MM.1S (cell line): Measurements from ENCODE around the gene DYDC1.

Source experiments
- DNase-seq: peaks from one replicate; pipeline ENCODE4 v3.0.0-alpha.2; 2015
- H2AFZ ChIP-seq: fragments of 300-600 bp; sonication (generic); 2 replicates; pipeline ENCODE4 v1.6.0; 2016; ENCODE audit warnings: antibody characterized with exemption, low read length
- H3F3A ChIP-seq: fragments of 300-600 bp; sonication (generic); 2 replicates; pipeline ENCODE4 v1.6.1; 2016; ENCODE audit warnings: mild to moderate bottlenecking, antibody characterized with exemption, low read length, moderate library complexity, mixed read lengths; ENCODE audit not compliant: insufficient read depth
- H3K27ac ChIP-seq: fragments of 300-600 bp; sonication (generic); 2 replicates; pipeline ENCODE4 v1.5.1; 2016; ENCODE audit warnings: mild to moderate bottlenecking, low read length
- H3K27me3 ChIP-seq: fragments of 300-600 bp; sonication (generic); replicated peaks from 2 replicates; pipeline ENCODE4 v1.6.0; 2016; ENCODE audit warnings: low read length; ENCODE audit not compliant: insufficient read depth
- H3K36me3 ChIP-seq: fragments of 300-600 bp; sonication (generic); replicated peaks from 2 replicates; pipeline ENCODE4 v1.6.1; 2016; ENCODE audit warnings: mild to moderate bottlenecking, low read length, mixed read lengths; ENCODE audit not compliant: insufficient read depth
- H3K4me1 ChIP-seq: fragments of 300-600 bp; sonication (generic); 2 replicates; pipeline ENCODE4 v1.6.1; 2016; ENCODE audit warnings: low read length, mixed read lengths
- H3K4me2 ChIP-seq: fragments of 300-600 bp; sonication (generic); 2 replicates; pipeline ENCODE4 v1.6.0; 2016; ENCODE audit warnings: low read depth, low read length
- H3K4me3 ChIP-seq: fragments of 300-600 bp; sonication (generic); 2 replicates; pipeline ENCODE4 v1.5.1; 2016; ENCODE audit warnings: low read length, mixed read lengths
- H3K79me2 ChIP-seq: fragments of 300-600 bp; sonication (generic); 2 replicates; pipeline ENCODE4 v1.6.1; 2016; ENCODE audit warnings: mixed run types, low read length, mixed read lengths
- H3K9ac ChIP-seq: fragments of 300-600 bp; sonication (generic); 2 replicates; pipeline ENCODE4 v1.6.1; 2016; ENCODE audit warnings: low read length, mixed read lengths
- H3K9me2 ChIP-seq: fragments of 300-600 bp; sonication (generic); replicated peaks from 2 replicates; pipeline ENCODE4 v1.6.1; 2016; ENCODE audit warnings: mild to moderate bottlenecking, low read length, mixed read lengths; ENCODE audit not compliant: insufficient read depth
- H3K9me3 ChIP-seq: fragments of 300-600 bp; sonication (generic); replicated peaks from 2 replicates; pipeline ENCODE4 v1.6.1; 2016; ENCODE audit warnings: mild to moderate bottlenecking, low read length, mixed read lengths; ENCODE audit not compliant: insufficient read depth
- H4K20me1 ChIP-seq: fragments of 300-600 bp; sonication (generic); 2 replicates; pipeline ENCODE4 v1.6.1; 2016; ENCODE audit warnings: mild to moderate bottlenecking, low read length, moderate library complexity, mixed read lengths; ENCODE audit not compliant: insufficient read depth
- EZH2 ChIP-seq: fragments of 300-600 bp; sonication (generic); optimal IDR thresholded peaks from 2 replicates; pipeline ENCODE3; 2017; ENCODE audit warnings: low read depth, mild to moderate bottlenecking, antibody characterized with exemption, low read length, mixed read lengths
- EZH2phosphoT487 ChIP-seq: fragments of 300-600 bp; sonication (generic); IDR thresholded peaks from 2 replicates; pipeline ENCODE4 v1.6.1; 2018; ENCODE audit warnings: antibody characterized with exemption, low read length
- TF ChIP-seq, protein P1 (sequence below): fragments of 300-600 bp; sonication (generic); IDR thresholded peaks from 2 replicates; pipeline ENCODE4 v1.5.1; 2016; ENCODE audit warnings: antibody characterized with exemption, low read length, mixed read lengths

The DYDC1 gene

DNA sequence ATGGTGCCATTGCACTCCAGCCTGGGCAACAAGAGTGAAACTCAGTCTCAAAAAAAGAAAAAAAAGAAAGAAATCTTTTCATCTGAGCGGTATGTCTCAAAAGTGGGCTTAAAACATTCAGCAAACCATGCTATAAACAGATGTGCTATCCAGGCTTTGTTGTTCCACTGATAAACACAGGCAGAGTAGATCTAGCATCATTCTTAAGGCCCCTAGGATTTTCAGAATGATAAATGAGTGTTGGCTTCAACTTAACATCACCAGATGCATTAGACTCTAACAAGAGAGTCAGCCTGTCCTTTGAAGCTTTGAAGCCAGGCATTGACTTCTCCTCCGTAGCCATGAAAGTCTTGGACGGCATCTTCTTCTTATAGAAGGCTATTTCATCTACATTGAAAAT, 23.1 kb upstream of the DYDC1 start:
- Histone ChIP-seq H3K4me1 (no peaks in the 10 kb centered on the region), H3K9ac (no peak overlapping the region), H3K27me3 (no peaks in the 10 kb centered on the region), H3F3A (no peaks in the 10 kb centered on the region), H3K9me2 (no peaks in the 10 kb centered on the region), H3K9me3 (no peaks in the 10 kb centered on the region), H3K4me3 (no peak overlapping the region), H2AFZ (no peak overlapping the region), H3K27ac (no peak overlapping the region), H4K20me1 (no peaks in the 10 kb centered on the region), H3K79me2 (no peaks in the 10 kb centered on the region), H3K4me2 (no peak overlapping the region), H3K36me3 (no peaks in the 10 kb centered on the region)
- TF ChIP-seq, protein P1, sequence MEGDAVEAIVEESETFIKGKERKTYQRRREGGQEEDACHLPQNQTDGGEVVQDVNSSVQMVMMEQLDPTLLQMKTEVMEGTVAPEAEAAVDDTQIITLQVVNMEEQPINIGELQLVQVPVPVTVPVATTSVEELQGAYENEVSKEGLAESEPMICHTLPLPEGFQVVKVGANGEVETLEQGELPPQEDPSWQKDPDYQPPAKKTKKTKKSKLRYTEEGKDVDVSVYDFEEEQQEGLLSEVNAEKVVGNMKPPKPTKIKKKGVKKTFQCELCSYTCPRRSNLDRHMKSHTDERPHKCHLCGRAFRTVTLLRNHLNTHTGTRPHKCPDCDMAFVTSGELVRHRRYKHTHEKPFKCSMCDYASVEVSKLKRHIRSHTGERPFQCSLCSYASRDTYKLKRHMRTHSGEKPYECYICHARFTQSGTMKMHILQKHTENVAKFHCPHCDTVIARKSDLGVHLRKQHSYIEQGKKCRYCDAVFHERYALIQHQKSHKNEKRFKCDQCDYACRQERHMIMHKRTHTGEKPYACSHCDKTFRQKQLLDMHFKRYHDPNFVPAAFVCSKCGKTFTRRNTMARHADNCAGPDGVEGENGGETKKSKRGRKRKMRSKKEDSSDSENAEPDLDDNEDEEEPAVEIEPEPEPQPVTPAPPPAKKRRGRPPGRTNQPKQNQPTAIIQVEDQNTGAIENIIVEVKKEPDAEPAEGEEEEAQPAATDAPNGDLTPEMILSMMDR: no peak
- TF ChIP-seq EZH2phosphoT487: no peak
- no peak for TF ChIP-seq EZH2
- no peak for DNase-seq

GRCh38 chr10:80373502-80373901, 16.9 kb upstream of the DYDC1 start:
- no peak overlapping the region for H3K9ac ChIP-seq
- H3K4me1 ChIP-seq: no peaks in the 10 kb centered on the region
- no peaks in the 10 kb centered on the region for H3K9me2 ChIP-seq
- H4K20me1 ChIP-seq: no peaks in the 10 kb centered on the region
- H3K9me3 ChIP-seq: no peaks in the 10 kb centered on the region
- H3K36me3 ChIP-seq: no peaks in the 10 kb centered on the region
- H3K27ac ChIP-seq: no peak overlapping the region
- no peak overlapping the region for H2AFZ ChIP-seq
- no peaks in the 10 kb centered on the region for H3K27me3 ChIP-seq
- no peaks in the 10 kb centered on the region for H3F3A ChIP-seq
- no peaks in the 10 kb centered on the region for H3K79me2 ChIP-seq
- H3K4me3 ChIP-seq: no peak overlapping the region
- H3K4me2 ChIP-seq: no peak overlapping the region
- no peak for DNase-seq
- TF ChIP-seq, protein P1: no peak
- TF ChIP-seq EZH2: no peak
- no peak for TF ChIP-seq EZH2phosphoT487

GRCh38 chr10:80372675-80373074, 16.1 kb upstream of the DYDC1 start:
- H3K9me2 ChIP-seq: no peaks in the 10 kb centered on the region
- no peaks in the 10 kb centered on the region for H3K4me1 ChIP-seq
- DNase-seq: no peak
- TF ChIP-seq EZH2 (no peak), EZH2phosphoT487 (no peak)
- TF ChIP-seq, protein P1: no peak
- no peaks in the 10 kb centered on the region for H3K9me3 ChIP-seq
- H3K4me2 ChIP-seq: no peak overlapping the region
- H2AFZ ChIP-seq: no peak overlapping the region
- no peaks in the 10 kb centered on the region for H4K20me1 ChIP-seq
- no peak overlapping the region for H3K27ac ChIP-seq
- H3K27me3 ChIP-seq: no peaks in the 10 kb centered on the region
- H3K9ac ChIP-seq: no peak overlapping the region
- no peaks in the 10 kb centered on the region for H3K36me3 ChIP-seq
- no peak overlapping the region for H3K4me3 ChIP-seq
- H3K79me2 ChIP-seq: no peaks in the 10 kb centered on the region
- H3F3A ChIP-seq: no peaks in the 10 kb centered on the region
